ENCODE data around the gene GSTO1. TPM values are rescaled to one million over a fixed set of nuclear protein-coding genes. Genes with fewer than 3 reads are reported as not detected.

The GSTO1 gene
- total RNA-seq, 2 donors from 2014 or later: 16.8 to 65.9 TPM

- intact Hi-C loops (cut with DNase I): loop anchor here (5.0 kb wide), 1 partner anchor 42 kb away; no protein-coding TSS in a partner anchor
- no peak overlapping the region for H3K27ac ChIP-seq
- H3K4me1 ChIP-seq: peaks cover 21% of the 10 kb centered on the region
- 68 to 76% methylated on average over 8 of the region's 8 CpGs for WGBS, 2 donors
- no peak for DNase-seq
- no peak overlapping the region for H3K4me3 ChIP-seq
- no peaks in the 10 kb centered on the region for H3K9me3 ChIP-seq
- no peaks in the 10 kb centered on the region for H3K36me3 ChIP-seq (replicated peaks in 1 of 2; ENCODE audit: insufficient read depth in 1 of 2, low read depth in 2 of 2)
- no peak for ATAC-seq
- no peaks in the 10 kb centered on the region for H3K27me3 ChIP-seq
- TF ChIP-seq CTCF (IDR thresholded peaks at IDR 0.05) (no peak), POLR2A (IDR thresholded peaks at IDR 0.05) (no peak)
These were observed 50.2 kb downstream of the GSTO1 start for GRCh38 chr10:104304927-104305326.

GRCh38 chr10:104306897-104307296 lies 52.2 kb downstream of the GSTO1 start:
- 56 to 63% methylated on average over 3 of the region's 3 CpGs for WGBS, 2 donors
- H3K27me3 ChIP-seq: no peaks in the 10 kb centered on the region
- peaks cover 16% of the 10 kb centered on the region for H3K4me1 ChIP-seq
- intact Hi-C loops (cut with DNase I): loop anchor here (5.0 kb wide), 1 partner anchor 40 kb away; no protein-coding TSS in a partner anchor
- no peak overlapping the region for H3K4me3 ChIP-seq
- no peak for TF ChIP-seq CTCF (IDR thresholded peaks at IDR 0.05)
- no peak for TF ChIP-seq POLR2A (IDR thresholded peaks at IDR 0.05)
- no peaks in the 10 kb centered on the region for H3K36me3 ChIP-seq (replicated peaks in 1 of 2; ENCODE audit: insufficient read depth in 1 of 2, low read depth in 2 of 2)
- no peak overlapping the region for H3K27ac ChIP-seq
- H3K9me3 ChIP-seq: no peaks in the 10 kb centered on the region
- ATAC-seq (no peak), DNase-seq (no peak)

GRCh38 chr10:104307576-104308438 lies 53.1 kb downstream of the GSTO1 start:
- TF ChIP-seq CTCF (IDR thresholded peaks at IDR 0.05): no peak
- no peak for TF ChIP-seq POLR2A (IDR thresholded peaks at IDR 0.05)
- no peak for ATAC-seq
- Histone ChIP-seq H3K27me3 (no peaks in the 10 kb centered on the region), H3K9me3 (no peaks in the 10 kb centered on the region), H3K27ac (no peak overlapping the region), H3K36me3 (replicated peaks in 1 of 2; ENCODE audit: insufficient read depth in 1 of 2, low read depth in 2 of 2) (no peaks in the 10 kb centered on the region), H3K4me3 (no peak overlapping the region), H3K4me1 (peaks cover 16% of the 10 kb centered on the region)
- WGBS, 2 donors: 65% methylated on average over 9 to 10 of the region's 10 CpGs
- DNase-seq: no peak
- intact Hi-C loops (cut with DNase I): loop anchor here (5.0 kb wide), 1 partner anchor 39 kb away; no protein-coding TSS in a partner anchor

GRCh38 chr10:104308439-104308903 lies 53.8 kb downstream of the GSTO1 start:
- H3K4me3 ChIP-seq: no peak overlapping the region
- ATAC-seq (no peak), DNase-seq (no peak)
- no peaks in the 10 kb centered on the region for H3K9me3 ChIP-seq
- no peaks in the 10 kb centered on the region for H3K27me3 ChIP-seq
- H3K27ac ChIP-seq: no peak overlapping the region
- H3K4me1 ChIP-seq: peaks cover 16% of the 10 kb centered on the region
- TF ChIP-seq POLR2A (IDR thresholded peaks at IDR 0.05) (no peak), CTCF (IDR thresholded peaks at IDR 0.05) (no peak)
- intact Hi-C loops (cut with DNase I): loop anchor here (5.0 kb wide), 1 partner anchor 39 kb away; no protein-coding TSS in a partner anchor
- WGBS, 2 donors: 75 to 77% methylated on average over 4 of the region's 4 CpGs
- H3K36me3 ChIP-seq (replicated peaks in 1 of 2; ENCODE audit: insufficient read depth in 1 of 2, low read depth in 2 of 2): peaks cover 0 to 3% of the 10 kb centered on the region in 2 donors
